Stimulated activated CD8-positive, alpha-beta memory T cell treated with anti-CD3 and anti-CD28 coated beads, Interleukin-15, amount 100 ng/mL, for 24 hours (primary cell): Measurements from ENCODE around the gene MEX3D.
A peak's percentile ranks its signal among the peaks of the same experiment; 100 is the strongest.

Experiments
- DNase-seq: peaks from one replicate; pipeline ENCODE4 v3.0.0-alpha.2; 2020; ENCODE audit warnings: low read depth

The MEX3D gene

DNA sequence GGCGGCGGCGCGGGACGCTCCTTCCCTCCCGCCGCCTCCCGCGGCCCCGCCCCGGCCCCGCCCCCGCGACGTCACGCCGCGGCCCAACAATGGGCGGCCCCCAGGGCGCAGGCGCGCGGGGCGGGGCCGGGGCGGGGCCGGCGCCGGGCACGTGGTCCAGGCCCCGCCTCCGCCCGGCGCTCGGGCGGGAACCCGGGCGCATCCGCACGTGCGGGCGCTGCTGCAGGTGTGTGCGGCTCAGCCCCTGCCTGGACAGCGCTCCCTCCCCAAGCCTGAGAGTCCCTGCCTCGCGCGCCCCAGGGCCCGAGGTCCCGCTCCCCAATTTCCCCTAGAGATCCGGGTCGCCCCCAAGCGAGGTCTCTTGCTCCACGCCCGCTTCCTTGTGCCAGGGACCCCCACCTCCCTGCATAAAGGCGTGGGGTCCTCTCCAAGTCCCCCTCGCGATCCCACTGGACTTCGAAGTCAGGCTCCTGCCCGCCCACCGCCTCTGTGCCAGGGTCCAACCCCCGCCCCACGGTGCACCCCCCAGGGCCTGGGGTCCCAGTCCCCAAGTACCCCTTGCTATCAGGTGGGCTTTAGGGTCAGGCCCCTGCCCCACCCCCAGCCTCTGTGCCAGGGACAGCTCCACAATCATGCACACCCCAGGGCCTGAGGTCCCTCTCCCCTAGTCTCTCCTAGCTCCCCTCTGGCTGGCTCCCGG, at the start of gene MEX3D:
Gene MEX3D, minus strand, starts transcription at position 6 of the 700 bp plus-strand sequence. CDS start 267 bp downstream, outside the sequence.
- DNase-seq: peak; percentile 65

DNA sequence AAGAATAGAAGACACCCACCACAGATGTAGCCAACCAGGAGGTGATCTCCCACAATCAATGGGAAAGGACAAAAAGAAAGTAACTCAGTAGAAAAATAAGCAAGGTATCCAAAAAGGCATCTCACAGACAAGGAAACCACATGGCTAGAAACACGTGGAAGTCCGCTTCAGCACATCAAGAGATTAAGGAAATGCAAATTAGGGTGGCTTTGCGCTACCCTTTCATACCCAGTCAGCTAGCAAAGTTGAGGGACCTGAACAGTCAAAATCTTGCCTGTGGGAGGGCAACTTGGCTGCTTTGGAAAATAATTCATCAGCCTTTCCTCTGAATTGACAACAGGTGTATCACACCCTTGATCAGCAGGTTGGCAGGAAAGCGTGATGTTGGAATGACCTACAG, 48.8 kb upstream of the MEX3D start:
- DNase-seq: no peak

DNA sequence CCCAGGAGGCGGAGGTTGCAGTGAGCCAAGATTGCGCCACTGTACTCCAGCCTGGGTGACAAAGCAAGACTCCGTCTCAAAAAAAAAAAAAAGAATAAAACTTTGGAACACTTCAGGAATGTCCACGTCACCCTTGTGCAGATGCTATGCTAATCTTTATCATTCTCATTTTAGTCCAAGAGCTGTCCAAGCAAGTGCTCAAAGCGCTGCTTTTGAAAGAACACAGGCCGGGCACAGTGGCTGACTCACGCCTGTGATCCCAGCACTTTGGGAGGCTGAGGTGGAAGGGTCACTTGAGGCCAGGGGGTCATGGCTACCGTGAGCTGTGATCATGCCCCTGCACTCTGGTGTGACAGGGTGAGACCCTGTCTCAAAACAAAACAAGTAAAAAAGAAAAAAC, 48.3 kb upstream of the MEX3D start:
- no peak for DNase-seq

DNA sequence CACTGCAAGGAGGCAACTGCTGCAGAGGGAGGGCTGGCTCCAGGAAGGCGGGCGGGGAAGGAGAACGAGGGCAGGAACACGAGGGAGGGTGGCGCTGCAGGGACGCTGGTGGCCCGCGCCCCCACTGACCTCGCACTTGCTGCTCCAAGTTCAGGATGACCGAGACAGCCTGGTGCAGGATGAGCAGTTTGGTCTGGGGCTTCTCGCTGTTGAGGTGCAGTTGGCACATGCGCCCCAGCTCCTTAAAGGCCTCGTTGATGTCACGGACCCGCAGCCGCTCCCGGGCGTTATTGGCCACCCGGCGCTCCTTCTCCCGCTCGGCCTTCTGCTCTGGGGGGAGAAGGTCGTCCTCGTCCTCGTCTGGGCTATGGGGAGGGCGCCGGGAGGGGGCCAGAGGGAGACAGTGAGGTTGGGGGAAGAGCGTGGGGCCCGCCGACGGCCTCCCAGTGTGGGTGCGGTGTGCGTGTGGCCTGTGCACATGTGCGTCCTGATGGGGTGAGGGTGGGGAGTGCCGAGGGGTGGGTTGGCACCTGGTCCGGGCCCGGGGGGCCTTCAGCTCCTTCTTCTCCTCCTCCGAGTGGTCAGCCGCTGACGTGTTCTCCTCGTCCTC, 47.1 kb upstream of the MEX3D start:
- DNase-seq: no peak

DNA sequence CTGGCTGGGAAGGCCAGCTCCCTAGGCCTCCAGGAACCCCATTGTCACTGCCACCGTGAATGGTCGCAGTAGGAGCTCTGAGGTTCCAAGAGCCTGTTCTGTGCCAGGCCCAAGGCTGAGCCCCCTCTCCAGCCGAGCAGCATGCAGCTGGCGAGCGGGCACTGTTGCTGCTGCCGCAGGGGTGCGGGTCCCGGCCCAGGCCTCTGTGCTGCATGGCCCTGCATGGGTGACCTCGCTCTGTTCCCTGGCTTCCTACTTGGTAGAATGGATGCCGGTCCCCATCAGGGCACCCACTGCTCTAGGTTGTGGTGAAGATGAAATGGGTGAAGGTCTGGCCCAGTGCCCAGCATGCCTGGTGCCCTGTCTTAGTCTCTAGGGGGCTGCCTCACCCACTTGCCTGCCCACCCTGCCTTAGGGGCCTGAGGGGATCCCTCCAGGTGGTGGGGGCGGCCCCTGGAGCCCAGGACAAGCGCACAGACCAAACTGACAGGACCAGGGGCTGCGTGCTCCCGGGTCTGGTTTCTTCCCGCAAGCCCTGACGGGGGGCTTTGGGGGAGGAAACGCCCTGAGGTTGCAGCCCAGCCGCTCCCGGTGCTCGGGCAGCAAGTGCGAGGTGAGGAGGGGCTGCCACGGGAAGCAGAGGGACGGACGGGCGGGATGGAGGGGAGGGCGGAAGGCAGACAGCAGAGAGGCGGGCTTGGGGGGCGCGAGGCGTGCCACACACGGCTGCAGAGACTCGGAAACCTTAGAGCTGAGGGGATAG, 45.9 kb upstream of the MEX3D start:
- no peak for DNase-seq

DNA sequence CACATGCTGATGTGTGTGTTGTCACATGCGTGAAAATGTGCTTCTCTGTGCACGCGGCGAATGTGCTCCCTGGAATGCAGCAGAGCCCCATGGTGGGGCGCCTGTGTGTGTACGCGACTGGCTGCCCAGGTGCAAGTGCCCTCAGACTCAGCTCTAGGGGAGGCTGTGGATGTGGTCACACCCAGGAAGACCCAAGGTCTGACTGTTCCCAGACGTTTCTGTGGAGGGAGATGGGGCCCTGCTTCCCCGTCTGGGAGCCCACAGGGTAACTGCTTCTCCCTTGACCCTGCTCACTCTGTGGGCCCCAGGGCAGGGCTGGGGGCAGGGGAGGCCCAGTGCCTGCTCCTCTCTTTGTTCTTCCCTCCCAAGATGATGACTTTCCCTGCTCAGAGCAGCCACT, 45.0 kb upstream of the MEX3D start:
- no peak for DNase-seq

DNA sequence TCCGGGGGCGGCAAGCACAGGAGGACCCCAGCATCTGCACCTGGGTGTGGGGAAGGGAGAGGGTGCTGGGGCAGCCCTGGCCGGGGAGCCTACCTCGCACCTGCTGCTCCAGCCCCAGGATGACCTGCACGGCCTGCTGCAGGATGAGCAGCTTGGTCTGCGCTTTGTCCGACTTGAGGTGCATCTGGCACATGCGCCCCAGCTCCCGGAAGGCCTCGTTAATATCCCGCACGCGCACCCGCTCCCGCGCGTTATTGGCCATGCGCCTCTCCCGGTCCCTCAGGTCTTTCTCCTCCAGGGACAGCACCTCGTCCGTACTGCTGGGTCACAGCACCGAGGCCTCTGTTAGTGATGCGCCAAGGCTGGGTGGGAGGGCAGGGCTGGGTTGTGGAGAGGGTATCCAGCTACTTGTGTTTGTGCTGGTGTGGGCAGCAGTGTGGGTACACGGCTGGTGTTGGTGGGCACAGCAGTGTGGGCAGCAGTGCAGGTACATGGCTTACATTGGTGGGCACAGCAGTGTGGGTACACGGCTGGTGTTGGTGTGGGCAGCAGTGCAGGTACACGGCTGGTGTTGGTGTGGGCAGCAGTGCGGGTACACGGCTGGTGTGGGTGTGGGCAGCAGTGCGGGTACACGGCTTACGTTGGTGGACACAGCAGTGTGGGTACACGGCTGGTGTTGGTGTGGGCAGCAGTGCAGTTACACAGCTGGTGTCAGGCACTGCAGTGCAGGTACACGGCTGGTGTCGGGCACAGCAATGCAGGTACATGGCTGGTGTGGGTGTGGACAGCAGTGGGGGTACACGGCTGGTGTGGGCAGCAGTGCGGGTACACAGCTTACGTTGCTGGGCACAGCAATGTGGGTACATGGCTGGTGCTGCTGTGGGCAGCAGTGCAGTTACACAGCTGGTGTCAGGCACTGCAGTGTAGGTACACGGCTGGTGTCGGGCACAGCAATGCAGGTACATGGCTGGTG, 44.3 kb upstream of the MEX3D start:
- no peak for DNase-seq

DNA sequence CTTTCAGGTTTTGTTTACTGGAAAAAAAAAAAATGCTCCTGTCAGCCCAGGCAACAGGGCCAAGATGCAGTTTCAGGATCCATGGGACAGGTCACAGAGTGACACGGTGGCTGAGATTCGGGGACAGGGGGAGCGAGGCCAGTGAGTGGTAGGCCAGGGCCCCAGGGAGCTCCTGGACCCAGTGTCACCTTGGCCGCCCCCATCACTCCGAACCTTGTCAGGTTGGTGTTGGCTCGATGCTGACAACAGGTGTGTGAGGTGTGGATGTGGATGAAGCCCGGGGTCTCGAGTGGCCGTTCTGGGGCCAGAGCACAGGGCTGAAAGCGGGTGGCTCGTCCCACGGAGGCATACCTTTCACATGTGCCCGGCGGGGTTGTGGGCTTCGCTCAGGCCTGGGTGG, 43.2 kb upstream of the MEX3D start:
- no peak for DNase-seq

DNA sequence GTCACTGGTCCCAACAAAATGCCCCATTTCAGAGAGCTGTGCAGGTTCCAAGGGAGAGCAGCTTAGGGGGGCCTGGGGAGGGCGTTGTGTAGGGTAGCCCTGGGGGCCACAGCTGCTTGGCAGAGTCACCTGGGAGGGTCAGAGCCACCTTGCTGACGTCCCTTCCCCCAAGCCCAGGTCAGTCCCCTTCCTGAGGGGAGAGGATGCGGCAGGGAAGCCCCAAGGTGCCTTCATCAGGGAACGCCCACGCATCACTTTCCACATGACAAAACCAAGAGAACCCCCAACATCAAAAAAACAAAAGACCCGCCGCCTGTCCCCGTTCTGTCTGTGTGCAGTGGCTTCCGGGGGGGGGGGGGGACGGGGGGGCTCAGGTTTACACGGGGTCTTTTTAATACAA, 42.5 kb upstream of the MEX3D start:
- DNase-seq: no peak

DNA sequence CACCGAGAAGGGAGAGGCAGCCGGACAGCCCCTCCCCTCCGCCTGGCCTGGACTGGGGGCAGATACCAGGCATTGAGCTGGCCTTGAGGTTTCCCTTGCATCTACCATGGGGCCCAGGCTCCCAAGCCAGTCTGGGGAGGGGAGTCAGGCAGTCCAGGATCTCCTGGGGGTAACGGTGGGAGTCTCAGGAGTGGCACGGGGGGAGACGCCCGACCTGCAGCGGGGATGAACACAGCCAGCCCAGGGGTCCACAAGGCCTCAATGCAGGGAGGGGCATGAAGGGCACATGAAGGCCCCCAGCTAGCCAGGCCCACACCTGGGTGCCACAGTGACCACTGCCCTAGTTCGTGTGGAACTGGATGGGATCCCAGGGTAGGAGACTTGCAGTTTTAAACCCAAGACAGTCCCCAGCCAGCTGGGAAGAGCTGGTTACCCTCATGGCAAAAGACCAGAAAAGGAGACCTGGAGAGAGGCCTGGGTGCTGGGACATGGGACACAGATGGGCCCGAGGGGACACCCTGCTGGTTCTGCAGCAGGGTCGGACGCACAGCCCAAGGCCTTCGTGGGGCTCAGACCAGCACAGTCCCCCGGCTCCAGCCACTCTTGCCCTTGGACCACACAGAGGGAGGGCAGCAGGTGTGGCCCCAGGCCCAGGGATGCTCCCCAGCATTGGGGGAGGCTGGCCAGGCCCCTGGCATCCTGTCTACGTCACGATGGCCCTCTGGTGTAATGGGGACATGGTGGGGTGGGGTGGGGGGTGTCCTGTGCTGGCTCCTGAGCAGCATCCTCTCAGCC, 41.8 kb upstream of the MEX3D start:
- DNase-seq: no peak

DNA sequence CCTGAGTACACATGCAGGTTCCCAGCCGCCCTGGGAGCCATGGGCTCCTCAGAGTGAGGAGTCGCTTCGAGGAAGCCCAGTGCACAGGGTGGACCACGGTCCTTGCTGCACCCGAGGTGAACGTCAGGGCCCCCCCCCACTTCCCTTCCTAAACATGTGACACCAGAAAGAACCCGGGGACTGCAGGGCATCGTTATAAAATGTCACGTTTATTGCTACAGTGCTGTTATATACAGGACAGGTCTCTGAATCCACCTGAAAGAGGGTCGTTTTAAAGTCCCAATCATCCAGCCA, 40.9 kb upstream of the MEX3D start:
- DNase-seq: no peak

DNA sequence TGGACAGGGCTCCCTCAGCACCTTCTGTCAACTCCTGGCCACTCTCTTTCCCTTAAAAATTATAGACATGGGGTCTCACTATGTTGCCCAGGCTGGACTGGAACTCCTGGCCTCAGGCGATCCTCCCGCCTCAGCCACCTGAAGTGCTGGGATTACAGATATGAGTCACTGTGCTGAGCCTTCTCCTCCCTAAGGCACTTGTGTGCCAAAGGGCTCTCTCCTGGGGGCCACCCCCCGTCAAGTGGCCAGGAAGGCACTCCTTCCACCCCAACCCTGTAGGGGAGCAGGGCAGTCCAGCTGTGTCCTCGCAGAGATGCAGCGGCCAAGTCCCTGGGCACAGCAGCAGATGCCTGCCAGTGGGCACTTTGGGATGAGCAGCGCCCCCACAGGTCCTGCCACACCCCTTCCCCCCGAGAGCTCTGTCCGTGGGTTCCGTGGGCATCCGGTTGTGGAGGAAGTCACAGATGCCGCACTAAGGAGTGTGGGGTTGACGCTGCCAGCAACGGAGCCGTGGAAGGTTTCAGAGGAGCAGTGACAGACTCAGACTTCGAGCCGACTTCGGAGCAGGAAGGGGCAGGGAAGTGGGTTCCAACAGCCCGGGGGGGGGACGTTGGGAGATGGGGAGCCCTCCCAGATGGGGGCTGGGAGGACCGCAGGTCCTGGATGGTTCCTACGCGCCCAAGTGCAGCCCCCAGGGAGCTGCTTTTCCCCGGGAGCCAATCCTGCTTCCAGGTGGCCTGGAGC, 40.4 kb upstream of the MEX3D start:
- no peak for DNase-seq

DNA sequence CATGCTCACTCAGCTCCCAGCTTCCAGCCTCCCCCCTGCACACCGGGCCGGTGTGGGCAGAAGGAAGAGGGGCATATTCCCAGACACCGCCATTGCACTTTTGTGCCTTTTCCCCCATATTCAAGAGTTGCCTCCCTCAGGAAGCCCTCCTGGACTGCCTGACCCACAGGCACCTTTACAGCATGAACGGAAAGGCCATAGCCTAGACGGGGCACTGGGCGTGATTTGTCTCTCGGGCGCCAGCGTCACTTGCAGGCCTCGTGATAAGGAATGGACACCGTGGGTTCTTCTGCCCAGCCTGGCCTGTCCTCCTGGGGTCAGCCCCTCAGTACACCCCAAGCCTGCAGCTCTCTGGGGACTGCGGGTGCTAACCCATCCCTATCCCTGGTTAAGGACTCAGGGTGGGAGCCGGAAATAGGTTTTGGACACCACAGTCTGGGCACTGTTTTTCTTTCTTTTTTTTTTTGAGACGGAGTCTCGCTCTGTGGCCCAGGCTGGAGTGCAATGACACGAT, 38.1 kb upstream of the MEX3D start:
- DNase-seq: no peak

DNA sequence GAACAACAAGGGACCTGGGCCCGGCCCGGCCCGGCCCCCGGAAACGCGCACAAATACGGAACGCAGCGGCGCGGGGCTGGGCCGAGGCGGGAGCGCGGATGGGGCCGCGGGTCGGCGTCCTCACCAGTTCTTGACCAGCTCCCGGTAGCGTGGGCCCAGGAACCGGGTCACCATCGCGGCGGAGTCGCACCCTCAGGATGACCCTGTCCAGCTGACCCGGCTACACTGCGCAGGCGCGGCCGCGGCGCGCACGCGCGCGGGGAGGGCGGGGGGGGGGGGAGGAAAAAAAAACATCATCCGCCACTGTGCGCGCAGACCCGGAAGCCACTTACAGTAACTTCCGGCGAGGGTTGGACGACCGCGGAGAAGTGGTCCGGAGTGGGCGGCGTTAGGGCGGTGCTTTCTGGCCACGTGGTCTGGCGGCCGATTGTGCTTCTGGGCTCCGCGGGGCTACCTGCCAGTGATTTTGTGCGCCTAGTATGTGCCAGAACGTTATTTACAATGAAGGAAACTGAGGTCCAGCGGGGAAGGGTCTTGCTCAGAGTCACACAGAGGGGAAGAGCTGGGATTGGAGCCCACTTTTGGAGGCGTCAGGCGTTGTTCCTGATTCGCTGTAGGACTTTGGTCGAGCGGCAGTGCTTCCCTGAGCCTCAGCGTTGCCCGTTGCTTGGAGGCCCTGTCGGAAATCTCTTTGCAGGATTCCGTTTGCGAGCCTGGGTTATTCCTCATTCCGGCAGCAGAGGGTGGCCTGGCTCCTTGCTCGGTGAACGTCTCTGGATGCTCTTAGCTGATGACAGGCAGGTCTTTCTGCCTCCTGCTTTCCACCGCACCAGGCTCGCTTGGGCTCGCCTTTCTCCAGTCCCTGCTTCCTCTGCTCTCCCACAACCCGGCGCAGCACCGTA, 37.4 kb upstream of the MEX3D start, which contains the start of gene UQCR11:
Gene UQCR11, minus strand, starts transcription at position 227 of the 902 bp plus-strand sequence. Its CDS starts 53 bp downstream, at position 174.
- peak; percentile 87 for DNase-seq

DNA sequence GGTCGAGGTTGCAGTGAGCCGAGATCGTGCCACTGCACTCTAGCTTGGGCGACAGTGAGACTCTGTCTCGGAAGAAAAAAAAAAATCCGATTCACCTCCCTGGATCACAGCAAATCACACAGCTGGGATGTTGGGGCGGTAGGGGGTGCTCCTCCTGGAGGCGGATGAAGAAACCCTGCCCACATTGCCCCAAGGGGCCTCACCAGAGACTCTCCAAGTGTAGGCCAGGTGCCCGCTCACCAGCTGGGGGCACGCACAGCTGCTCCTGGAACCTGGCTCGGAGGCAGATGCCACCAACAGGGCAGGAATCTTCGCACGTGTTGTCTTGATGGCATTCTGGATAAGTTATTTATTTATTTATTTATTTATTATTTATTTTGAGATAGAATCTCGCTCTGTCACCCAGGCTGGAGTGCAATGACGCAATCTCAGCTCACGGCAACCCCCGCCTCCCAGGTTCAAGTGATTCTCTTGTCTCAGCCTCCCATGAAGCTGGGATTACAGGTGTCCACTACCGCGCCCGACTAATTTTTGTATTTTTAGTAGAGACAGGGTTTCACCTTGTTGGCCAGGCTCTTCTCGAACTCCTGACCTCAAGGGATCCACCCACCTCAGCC, 34.1 kb upstream of the MEX3D start:
- no peak for DNase-seq

DNA sequence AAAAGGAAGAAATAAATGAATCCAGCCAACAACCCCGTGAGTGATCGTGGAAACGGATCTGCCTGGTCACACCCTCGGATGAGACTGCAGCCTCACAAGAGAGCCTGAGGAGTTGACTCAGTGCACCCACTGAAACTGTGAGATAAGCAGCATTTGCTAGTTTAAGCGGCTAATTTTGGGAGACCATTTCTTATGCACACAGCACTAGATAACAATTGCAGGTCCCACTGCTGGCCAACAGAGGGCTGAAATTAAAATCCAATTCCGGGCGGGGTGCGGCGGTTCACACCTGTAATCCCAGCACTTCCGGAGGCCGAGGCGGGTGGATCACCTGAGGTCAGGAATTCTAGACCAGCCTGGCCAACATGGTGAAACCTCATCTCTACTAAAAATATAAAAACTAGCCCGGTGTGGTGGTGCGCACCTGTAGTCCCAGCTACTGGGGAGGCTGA, 33.5 kb upstream of the MEX3D start:
- no peak for DNase-seq

DNA sequence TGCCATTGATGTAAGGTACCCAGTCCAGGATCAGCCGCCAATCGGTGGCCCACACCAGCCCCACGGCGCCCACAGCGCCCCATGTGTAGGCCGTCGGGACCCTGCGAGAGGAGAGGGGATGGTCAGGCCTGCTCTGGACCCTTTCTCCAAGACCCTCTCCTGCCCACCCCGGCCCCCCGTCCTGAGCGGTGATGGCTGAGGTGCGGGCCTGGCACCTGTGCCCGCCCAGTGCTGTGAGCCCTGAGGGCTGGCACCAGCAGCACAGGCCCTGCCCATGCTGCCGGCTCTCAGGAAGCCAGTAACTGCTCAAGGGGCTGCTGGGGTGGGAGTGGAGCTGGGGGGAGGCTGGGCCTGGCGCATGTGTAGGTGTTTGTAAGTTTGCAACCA, 31.3 kb upstream of the MEX3D start:
- DNase-seq: no peak

DNA sequence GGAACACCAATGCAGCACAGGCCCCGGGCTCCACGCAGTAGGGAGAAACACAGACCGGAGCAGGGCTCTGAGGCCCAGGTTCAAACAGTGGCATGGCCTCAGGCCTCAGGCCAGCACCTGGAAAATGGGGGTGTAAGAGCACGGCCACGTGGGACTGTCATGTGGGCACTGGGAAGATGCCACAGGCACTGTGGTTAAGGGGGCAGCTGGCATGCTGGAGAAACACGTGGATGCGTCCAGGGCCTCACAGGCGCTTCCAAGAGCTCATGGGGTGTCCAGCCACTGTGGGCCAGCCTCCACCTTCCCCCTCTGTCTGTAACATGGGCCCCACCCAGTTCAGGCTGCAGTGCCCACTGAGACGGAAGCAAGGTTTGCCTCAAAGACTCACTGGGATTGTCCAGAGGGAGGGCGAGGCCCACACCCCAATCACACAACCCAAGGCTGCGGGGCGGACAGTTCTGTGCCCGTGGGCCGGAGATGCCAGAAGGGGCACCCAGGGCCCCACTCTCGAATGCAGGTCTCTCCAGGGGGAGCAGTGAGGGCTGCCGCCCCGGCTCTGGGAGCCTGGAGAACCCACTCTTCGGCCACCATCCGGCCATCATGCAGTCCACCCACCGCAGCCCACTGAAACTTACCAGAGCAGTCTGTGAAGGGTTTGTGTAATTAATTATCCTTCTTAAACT, 30.8 kb upstream of the MEX3D start:
- no peak for DNase-seq

DNA sequence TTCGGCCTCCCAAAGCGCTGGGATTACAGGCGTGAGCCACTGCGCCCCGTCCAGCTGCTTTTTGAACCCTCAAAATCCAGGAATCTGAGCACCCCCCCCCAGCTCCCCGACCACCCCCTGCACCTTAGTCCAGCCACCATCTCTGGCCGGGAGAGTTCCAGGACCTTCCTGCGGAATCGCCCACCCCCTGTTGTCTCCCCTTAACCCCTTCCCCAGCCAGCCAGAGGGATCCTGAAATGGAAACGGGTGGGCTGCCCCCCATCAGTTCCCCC, 25.3 kb upstream of the MEX3D start:
- DNase-seq: no peak
